GM15510 (cell line): ENCODE measurements around the gene CGRRF1.

Source experiments
- POLR2A ChIP-seq: IDR thresholded peaks from 3 replicates; pipeline ENCODE4 v1.6.1; 2011; ENCODE audit warnings: borderline replicate concordance; ENCODE audit not compliant: insufficient read length; ENCODE audit errors: extremely low read depth

CGRRF1 gene

DNA sequence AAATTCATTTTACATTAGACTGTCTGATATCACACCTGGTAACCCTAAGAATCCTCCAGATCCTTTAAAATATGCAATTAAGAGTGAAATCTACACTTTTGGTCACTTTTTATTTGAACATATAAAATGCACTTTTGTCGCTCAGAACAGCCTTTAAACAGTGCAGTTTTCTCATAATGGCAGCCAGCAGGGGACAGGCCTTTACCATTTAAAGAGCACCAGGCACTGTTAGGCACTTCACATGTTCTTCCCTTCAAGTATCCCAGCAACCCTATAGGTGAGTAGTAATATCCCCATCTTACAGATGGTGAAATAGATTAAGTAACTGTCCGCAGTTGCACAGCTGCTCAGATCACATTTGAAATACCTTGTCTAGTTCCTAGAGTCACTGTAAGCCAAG is 45.9 kb downstream of the CGRRF1 start:
- TF ChIP-seq POLR2A, result no peak

DNA sequence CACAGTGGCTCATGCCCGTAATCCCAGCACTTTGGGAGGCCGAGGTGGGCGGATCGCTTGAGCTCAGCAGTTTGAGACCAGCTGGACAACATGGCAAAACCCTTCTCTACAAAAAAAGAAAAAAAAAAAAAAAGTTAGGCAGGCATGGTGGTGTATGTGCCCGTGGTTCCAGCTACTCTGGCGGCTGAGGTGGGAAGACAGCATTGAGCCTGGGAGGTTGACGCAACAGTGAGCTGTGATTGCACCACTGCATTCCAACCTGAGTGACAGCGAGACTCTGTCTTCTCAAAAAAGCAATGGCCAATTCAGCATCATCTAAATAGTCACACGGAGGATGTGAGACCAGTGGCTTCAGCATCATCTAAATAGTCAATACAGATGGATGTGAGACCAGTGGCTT is 46.8 kb downstream of the CGRRF1 start:
- TF ChIP-seq POLR2A, result no peak

DNA sequence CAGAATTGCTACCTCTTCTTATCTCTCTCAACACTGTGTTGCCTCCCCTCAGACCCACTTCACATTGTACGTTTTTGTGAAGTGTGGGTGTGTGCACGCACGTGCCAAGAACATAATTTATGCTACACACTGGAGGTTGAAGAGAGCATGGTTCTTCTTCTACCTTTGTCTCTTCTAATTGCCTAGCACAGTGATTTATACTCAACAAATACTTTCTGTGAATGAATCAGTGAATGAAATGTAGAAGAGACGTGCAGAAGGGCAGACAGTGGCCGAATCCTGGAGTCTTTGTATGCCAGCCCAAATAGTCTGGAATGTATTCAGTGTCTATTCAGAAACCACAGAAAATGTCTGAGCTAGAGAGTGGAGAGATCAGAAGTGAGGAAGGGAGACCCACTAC is 52.6 kb downstream of the CGRRF1 start:
- TF ChIP-seq POLR2A, result no peak

DNA sequence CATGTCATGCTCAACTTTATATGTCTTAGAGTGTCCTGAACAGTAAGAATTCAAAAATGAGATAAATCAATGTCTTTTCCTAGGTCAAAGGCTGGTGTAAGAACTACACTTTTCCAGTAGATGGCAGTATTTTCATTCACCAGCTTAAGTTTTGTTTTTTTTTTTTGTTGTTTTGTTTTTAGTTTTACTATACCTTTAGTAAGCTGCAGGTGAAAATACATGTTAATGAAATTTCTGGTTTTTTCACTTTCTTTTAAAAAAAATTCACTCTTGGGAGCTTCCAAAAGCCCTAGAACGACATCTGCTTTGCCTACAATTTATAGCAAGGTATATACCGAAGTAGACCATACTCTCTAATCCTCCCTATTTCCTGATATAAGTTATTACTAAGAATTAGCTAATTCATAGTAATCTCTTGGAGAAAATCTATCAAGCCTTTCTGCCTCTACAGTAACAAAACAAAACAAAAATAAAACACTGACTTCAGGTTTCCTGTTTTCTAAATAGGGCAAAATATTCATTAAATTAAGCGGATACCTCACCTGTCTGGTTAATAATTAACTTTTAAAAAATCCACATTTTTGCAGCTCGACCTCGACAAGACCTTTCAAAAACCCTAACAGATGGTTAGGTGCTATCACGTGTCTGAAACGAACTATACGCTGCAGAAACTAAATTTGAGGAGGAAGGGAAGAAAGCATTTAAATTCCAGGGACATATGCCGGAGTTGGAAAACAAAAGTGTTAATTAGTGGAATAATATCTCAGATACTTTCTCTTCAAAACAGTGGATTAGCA is 54.6 kb downstream of the CGRRF1 start:
- TF ChIP-seq POLR2A, result no peak

DNA sequence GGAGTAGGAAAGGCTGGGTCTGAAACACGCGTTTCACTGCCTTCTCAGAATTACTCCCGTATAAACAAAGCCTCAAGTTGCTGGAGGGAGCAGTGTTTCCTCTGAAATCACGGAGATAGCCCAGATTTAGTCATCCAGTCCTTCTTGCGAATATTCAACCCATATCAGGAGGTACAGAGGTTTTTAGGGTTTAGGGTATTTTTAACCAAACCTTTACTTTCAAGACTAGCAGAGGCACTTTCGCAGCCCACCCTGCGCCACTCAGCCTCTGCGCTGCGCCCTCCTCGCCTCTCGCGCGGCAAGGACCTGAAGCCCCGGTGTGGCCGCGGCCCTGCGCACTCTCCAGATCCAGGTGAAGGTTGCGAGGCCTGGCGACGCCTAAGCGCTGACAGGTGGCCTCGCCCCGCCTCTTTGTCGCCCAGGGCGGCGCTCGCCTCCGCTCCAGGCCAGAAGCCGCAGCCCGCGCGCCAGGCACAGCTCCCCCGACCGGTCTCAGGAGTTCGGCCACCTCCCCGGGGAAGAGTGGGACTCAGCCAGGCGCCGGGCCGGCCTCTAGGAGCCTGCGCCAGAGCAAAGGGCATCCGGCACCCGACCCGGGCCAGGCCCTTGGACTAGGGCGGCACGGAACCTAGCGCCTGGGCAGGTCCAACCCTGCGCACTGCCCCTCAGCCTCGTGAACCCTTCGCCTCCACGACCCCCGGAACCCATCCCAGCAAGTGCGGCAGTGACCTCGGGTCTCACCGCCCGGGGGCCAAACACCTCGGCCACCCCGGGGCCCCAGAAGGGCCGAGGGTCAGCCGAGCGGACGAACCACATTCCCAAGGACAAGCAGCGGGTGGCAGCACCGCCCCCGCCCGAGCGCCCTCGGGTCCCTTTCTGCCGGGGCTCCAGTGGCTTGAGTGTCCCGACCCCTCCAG is 55.4 kb downstream of the CGRRF1 start:
- peak; percentile 24 for TF ChIP-seq POLR2A

DNA sequence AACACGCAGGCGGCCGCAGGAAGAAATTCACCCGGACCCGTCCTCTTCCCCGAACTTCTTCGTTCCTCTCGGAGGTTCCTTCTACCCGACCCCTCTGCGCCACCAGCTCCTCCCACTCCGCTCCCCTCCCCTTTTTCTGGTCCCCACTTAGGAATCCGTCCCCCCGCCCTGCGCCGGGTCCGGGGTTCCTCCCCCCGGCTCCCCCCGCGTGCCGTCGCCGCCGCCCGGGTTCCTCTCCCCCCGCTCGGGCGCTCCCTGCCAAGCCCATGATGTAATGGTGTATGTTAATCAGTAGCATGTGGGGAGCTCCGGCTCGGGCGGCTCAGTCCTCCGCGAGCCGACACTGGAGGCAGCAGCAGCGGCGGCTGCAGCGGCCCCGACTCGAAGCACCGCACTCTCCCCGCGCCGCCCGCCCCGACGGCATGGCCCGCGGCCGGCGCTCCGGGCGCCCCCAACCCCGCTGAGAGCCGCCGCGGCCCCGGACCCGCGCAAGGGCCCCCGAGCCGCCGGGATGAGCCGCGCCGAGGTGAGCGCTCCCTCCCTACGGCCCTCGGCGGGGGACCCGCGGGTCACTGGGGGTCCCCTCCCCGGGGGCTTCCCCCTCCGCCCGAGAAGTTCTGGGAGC is 56.2 kb downstream of the CGRRF1 start:
- TF ChIP-seq POLR2A, result peak; percentile 55

DNA sequence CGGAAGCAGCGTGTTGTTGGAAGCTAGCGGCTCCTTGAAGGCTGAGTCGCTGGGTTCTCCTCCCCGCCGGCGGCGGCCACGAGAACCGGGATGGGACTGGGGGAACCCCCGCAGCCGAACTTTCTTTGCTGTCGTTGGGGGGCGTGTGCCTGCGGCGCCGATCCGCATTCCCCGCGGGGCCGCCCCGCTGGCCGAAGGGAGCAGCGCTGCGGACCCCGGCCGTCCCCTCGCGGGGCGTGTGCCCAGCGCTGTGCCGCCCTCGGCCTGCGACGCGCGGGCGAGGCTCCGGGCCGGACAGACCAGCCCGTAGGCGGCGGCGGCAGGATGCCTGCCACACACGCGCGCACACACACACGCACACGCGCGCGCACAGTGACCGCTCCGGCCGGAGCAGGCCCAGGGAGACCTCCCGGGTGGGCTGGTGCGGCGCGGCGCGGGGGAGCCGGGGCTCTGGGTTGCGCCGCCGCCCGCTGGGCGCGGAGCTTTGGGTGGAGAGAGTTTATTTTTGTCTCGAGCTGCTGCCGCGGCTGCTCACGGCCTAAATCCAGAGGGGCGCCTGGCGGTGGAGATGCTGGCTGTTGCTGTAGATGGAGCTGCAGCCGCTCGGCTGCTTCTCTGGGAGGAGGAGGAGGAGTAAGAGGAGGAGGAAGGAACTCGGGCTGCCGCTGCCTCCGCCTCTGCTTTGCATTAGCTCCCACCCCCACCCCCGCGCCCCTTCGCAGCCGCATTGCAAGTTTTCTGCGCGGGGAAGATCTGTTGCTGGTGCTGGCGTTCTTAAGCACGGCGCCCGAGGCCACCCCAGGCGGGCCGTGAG is 56.9 kb downstream of the CGRRF1 start, which contains the start of gene SAMD4A:
TSS of gene SAMD4A (plus strand) at position 719 of the 814 bp plus-strand sequence. CDS start 789 bp downstream, outside the sequence.
- peak; percentile 43 for TF ChIP-seq POLR2A

DNA sequence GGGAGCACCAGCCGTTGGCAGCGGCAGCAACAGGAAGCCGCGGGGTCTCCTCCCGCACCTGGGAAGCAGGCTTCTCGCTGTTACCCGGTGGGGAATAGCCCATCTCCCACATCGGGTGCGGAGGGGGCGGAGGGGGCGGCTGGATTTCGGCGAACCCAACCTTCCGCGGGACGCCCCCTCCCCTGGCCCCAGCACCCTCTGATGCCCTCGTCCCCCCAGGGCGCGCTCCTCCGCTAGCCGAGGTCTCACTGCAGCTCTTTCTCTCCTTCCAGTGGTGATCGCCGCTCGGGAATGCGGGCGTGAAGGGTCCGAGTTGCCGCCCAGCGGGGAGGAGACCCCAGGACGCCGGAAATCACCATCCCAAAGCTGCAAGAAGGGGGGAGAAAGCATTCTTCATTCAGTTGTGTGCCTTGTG is 57.5 kb downstream of the CGRRF1 start:
- no peak for TF ChIP-seq POLR2A

DNA sequence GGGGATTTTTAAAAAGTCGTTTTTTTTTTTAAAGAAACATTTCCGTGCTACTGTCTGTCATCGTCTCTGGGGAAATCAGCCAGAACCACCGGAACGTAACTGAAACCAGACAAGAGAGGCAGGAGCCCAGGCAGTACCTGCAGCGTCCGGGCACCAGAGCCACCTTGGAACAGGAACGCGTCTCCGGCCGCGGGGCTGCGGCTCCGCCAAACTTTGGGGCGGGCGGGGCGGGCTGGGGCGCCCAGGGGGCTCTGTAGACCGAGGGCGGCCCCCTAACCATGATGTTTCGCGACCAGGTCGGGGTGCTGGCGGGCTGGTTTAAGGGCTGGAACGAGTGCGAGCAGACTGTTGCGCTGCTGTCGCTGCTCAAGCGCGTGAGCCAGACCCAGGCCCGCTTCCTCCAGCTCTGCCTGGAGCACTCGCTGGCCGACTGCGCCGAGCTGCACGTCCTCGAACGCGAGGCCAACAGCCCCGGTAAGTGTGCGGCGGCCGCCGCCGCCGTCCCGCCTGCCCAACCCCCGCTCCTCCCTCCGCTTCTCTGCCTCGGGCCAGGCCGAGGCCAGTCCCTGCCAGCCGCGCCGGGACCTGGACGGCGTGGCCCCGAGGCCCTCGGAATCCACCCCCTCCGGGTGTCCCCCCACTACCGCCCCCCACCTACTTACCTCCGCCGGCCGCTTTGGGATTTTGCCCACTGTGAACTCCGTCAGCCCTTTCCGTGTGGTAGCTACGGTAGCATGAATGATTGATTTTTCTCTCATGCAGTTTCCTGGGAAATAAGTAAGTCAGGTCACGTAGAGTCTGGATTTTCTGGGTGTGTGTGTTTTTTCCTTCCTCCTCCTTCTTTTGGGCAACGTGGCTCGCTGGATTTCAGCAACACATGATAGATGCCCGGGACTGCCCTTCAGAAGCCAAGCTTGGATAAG is 58.2 kb downstream of the CGRRF1 start:
- no peak for TF ChIP-seq POLR2A

DNA sequence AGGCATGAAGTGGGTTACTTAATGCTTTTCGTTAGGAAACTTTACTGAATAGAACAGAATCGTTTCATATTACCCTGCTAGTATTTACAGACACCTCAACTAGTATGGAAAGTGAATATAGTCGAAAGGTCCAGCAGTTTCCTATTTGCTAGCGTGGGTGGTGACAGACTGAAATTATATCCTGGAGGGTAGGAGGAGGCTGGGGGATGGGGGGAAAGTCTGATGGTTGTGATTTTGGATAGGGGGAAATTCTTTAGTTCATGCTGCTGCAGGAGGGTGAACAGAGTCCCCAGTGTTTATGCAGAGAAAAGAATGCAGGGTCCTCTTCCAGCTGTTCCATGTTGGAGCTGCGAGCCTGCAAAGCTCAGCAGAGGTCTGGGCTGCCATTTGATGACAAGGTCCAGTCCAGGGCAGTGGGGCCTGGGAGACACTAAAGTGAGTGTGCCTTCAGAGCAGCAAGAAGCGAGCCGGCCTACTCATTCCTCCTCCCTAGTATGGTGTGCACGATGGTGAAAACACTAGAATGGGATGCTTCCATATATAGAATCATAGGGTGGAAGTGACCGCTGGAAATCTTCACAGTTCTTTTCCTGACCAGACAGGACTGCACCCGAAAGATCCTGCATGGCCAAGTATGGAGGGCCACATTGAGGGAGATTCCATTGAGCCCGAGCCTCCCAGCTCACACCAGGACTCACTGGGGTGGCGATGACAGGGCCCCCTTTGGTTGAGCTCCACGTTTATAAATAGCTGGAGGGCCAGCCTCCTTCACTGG is 59.3 kb downstream of the CGRRF1 start:
- TF ChIP-seq POLR2A, result no peak

DNA sequence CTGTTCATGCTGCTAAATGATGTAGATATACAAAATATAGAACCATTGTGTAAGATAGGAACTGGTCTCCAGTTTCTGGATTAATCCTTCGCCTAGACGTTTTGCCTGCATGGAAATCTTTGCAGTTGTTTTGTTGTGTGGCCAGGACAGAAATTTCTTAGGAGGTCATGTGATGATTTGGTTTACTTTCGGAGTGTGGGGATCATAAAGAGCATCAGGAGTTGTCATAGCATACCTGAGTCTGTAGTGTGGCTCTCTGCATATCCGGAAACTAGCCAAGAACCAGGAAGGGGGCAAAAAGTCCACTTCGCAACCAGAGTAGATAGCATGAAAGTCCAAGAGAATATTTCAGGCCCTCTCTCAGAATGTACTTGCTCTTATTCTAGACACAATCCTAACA is 60.3 kb downstream of the CGRRF1 start:
- no peak for TF ChIP-seq POLR2A

DNA sequence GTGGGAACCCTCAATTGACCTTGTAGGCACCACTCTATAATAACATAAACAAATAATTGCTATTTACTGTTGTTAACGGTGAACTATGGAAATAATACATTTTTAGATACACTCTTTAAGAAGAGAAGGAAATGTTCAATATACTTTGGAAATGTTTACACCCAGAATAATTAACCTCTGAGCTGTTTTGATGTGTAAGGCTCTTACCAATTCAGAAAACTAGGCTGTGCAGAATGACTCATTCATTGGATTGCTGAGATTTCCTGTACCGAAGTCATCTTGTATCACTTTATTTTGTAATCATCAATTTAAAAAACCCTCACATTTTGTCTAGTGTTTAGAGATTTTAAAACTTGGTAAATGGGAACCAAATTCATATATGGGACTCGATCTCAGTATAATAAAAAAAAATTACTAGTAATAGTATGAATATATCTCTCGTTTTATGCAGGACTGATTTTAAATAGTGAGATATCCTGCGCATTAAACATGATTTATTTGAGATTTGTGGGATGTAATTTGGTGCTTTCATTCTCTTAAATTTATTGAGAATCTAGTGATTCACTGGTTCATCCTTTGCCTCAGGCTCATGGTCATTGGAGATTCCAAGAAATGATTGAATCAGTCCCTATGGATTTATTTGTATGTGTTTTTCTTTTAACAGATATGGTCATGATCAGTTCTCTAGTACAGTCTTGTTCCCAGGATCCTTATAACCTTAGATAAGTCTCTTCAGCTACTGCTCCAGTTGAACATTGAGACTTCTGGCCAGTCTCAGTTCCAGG is 61.1 kb downstream of the CGRRF1 start:
- TF ChIP-seq POLR2A, result no peak
